SU-DHL-6 (cell line): ENCODE results near the gene MANEAL.

Experiments
- H2AFZ ChIP-seq: fragments of 200-600 bp; sonication (generic); 2 replicates; pipeline ENCODE4 v1.6.1; 2014; ENCODE audit warnings: low read depth, mild to moderate bottlenecking, moderate library complexity, mixed read lengths, antibody characterized with exemption, low read length; ENCODE audit not compliant: severe bottlenecking
- H3F3A ChIP-seq: fragments of 200-600 bp; shearing (Covaris generic); 2 replicates; pipeline ENCODE4 v1.6.0; 2016; ENCODE audit warnings: antibody characterized with exemption, mild to moderate bottlenecking; ENCODE audit not compliant: insufficient read depth
- H3K27ac ChIP-seq: fragments of 200-600 bp; sonication (generic); 2 replicates; pipeline ENCODE4 v1.5.1; 2016; ENCODE audit warnings: low read depth, mild to moderate bottlenecking, low read length, moderate library complexity, mixed read lengths
- H3K27me3 ChIP-seq: fragments of 200-600 bp; sonication (generic), shearing (Covaris generic); 2 replicates; pipeline ENCODE4 v1.6.0; 2014; ENCODE audit warnings: mild to moderate bottlenecking, low read length
- H3K36me3 ChIP-seq: fragments of 200-600 bp; sonication (generic); 2 replicates; pipeline ENCODE4 v1.6.1; 2014; ENCODE audit warnings: mild to moderate bottlenecking, low read length, mixed read lengths
- H3K4me2 ChIP-seq: fragments of 300-600, 200-600 bp; shearing (Covaris generic), sonication (generic); 2 replicates; pipeline ENCODE4 v1.6.0; 2014; ENCODE audit warnings: low read length, low read depth, mild to moderate bottlenecking; ENCODE audit not compliant: poor library complexity, severe bottlenecking
- H3K4me3 ChIP-seq: fragments of 200-600 bp; sonication (generic); 2 replicates; pipeline ENCODE4 v1.5.1; 2014; ENCODE audit warnings: antibody characterized with exemption, low read length, mild to moderate bottlenecking, mixed read lengths; ENCODE audit not compliant: insufficient read depth, poor library complexity, severe bottlenecking
- H3K79me2 ChIP-seq: fragments of 200-600 bp; sonication (generic); 2 replicates; pipeline ENCODE4 v1.6.1; 2014; ENCODE audit warnings: mild to moderate bottlenecking, low read length, moderate library complexity; ENCODE audit not compliant: insufficient read depth
- H3K9ac ChIP-seq: fragments of 200-600 bp; sonication (generic); 2 replicates; pipeline ENCODE4 v1.7.0; 2014; ENCODE audit warnings: mild to moderate bottlenecking, low read length
- H3K9me2 ChIP-seq: fragments of 200-600 bp; sonication (generic); replicated peaks from 2 replicates; pipeline ENCODE4 v1.6.1; 2014; ENCODE audit warnings: low read length; ENCODE audit not compliant: insufficient read depth
- H3K9me3 ChIP-seq: fragments of 200-600 bp; sonication (generic); 2 replicates; pipeline ENCODE4 v1.6.1; 2014; ENCODE audit warnings: low read length, mixed read lengths; ENCODE audit not compliant: insufficient read depth
- H4K20me1 ChIP-seq: fragments of 200-600 bp; sonication (generic); 2 replicates; pipeline ENCODE4 v1.6.1; 2014; ENCODE audit warnings: low read depth, mild to moderate bottlenecking, antibody characterized with exemption, low read length, moderate library complexity, mixed read lengths
- CTCF ChIP-seq: fragments of 200-600 bp; sonication (generic); IDR thresholded peaks from one replicate; pipeline ENCODE4 v1.5.1; 2017; ENCODE audit warnings: antibody characterized with exemption, mild to moderate bottlenecking, low read length, moderate library complexity; ENCODE audit not compliant: insufficient read depth, poor library complexity, severe bottlenecking
- EZH2phosphoT487 ChIP-seq: fragments of 200-600 bp; sonication (generic), shearing (Covaris generic); conservative IDR thresholded peaks from 2 replicates; pipeline ENCODE4 v1.6.1; 2018; ENCODE audit warnings: mild to moderate bottlenecking, antibody characterized with exemption, low read length, moderate library complexity, mixed read lengths

MANEAL gene

GRCh38 chr1:37839676-37840075 is 46.0 kb downstream of the MANEAL start:
- peaks cover 12% of the 10 kb centered on the region; the same call in 1 of the 2 replicates for H3K79me2 ChIP-seq
- no peaks in the 10 kb centered on the region for H3K9me2 ChIP-seq
- no peak overlapping the region for H3K27ac ChIP-seq
- H3F3A ChIP-seq = no peaks in the 10 kb centered on the region
- TF ChIP-seq EZH2phosphoT487 (no peak), CTCF (no peak)
- H3K4me3 ChIP-seq = no peak overlapping the region
- no peaks in the 10 kb centered on the region for H4K20me1 ChIP-seq
- H3K27me3 ChIP-seq = no peaks in the 10 kb centered on the region
- no peaks in the 10 kb centered on the region for H3K9me3 ChIP-seq
- H3K9ac ChIP-seq = no peak overlapping the region
- H2AFZ ChIP-seq = no peak overlapping the region
- peaks cover 4% of the 10 kb centered on the region; the same call in 1 of the 2 replicates for H3K36me3 ChIP-seq
- no peak overlapping the region for H3K4me2 ChIP-seq

- H3F3A ChIP-seq = no peaks in the 10 kb centered on the region
- no peaks in the 10 kb centered on the region for H3K9me2 ChIP-seq
- TF ChIP-seq CTCF = no peak
- TF ChIP-seq EZH2phosphoT487 = no peak
- H3K27me3 ChIP-seq = no peaks in the 10 kb centered on the region
- no peaks in the 10 kb centered on the region for H4K20me1 ChIP-seq
- no peak overlapping the region for H3K4me3 ChIP-seq
- 0 out of 2 replicates have a peak, but pooled peaks cover 2% of the 10 kb centered on the region for H3K36me3 ChIP-seq
- H3K27ac ChIP-seq = no peak overlapping the region
- H2AFZ ChIP-seq = no peak overlapping the region
- no peak overlapping the region for H3K4me2 ChIP-seq
- H3K9ac ChIP-seq = no peak overlapping the region
- peaks cover 16% of the 10 kb centered on the region; the same call in 1 of the 2 replicates for H3K79me2 ChIP-seq
- no peaks in the 10 kb centered on the region for H3K9me3 ChIP-seq
These were observed 47.1 kb downstream of the MANEAL start for GRCh38 chr1:37840711-37841110.

- no peak overlapping the region for H2AFZ ChIP-seq
These were observed 48.0 kb downstream of the MANEAL start for GRCh38 chr1:37841652-37842051.

More at GRCh38 chr1:37841652-37842051, 48.0 kb downstream of the MANEAL start:
- H3K9ac ChIP-seq = no peak overlapping the region
- no peak overlapping the region for H3K4me2 ChIP-seq
- H3K9me3 ChIP-seq = no peaks in the 10 kb centered on the region
- H3K79me2 ChIP-seq = peaks cover 26% of the 10 kb centered on the region
- no peak overlapping the region for H3K27ac ChIP-seq
- no peaks in the 10 kb centered on the region for H3F3A ChIP-seq
- TF ChIP-seq EZH2phosphoT487 (no peak), CTCF (no peak)
- no peak overlapping the region for H3K4me3 ChIP-seq
- H3K36me3 ChIP-seq = 0 out of 2 replicates have a peak, but pooled peaks cover 2% of the 10 kb centered on the region
- no peaks in the 10 kb centered on the region for H4K20me1 ChIP-seq
- H3K9me2 ChIP-seq = no peaks in the 10 kb centered on the region
- H3K27me3 ChIP-seq = no peaks in the 10 kb centered on the region
